B cell (primary cell): ENCODE measurements around the gene MRPS18C. TPM values are rescaled to one million over a fixed set of nuclear protein-coding genes. Genes with fewer than 3 reads are reported as not detected.
A peak's percentile ranks its signal among the peaks of the same experiment; 100 is the strongest.
"Not testable (repeated sequence)": the region's sequence is repeated elsewhere in the genome, so short reads cannot be mapped to it uniquely, and the experiment has no call there.

Experiments used
- ATAC-seq: fragments of 200-7000 bp; cut with Tn5 transposase; one replicate; pipeline ENCODE4 v1.10.0; 2021; ENCODE audit warnings: low read depth, mild to moderate bottlenecking, moderate number of reproducible peaks, moderate library complexity
- CTCF ChIA-PET: fragments of 350-600 bp; sonication (Branson Sonifier 250); formaldehyde crosslinking; loops from one replicate; lab custom pipeline; 2021; ENCODE audit warnings: antibody characterized with exemption, inconsistent platforms; lab: Charles Lee
- POLR2A ChIA-PET: fragments of 350-600 bp; sonication (Branson Sonifier 250); formaldehyde crosslinking; loops from one replicate; lab custom pipeline; 2021; ENCODE audit warnings: antibody characterized with exemption; lab: Charles Lee
- DNase-seq: peaks from one replicate; pipeline ENCODE4 v3.0.0; 2013
- H2AFZ ChIP-seq: 2 replicates; pipeline ENCODE4 v1.6.1; 2012; ENCODE audit warnings: mild to moderate bottlenecking, low read depth, low read length; ENCODE audit not compliant: insufficient read depth, poor library complexity, severe bottlenecking
- H3K27ac ChIP-seq, 2 donors: 1 replicate in 1 of 2; 2 replicates in 1 of 2; pipeline ENCODE4 v1.5.1; 2012 to 2013; ENCODE audit warnings: low read length in 2 of 2, mild to moderate bottlenecking in 2 of 2, moderate library complexity in 1 of 2
- H3K27me3 ChIP-seq, 4 experiments: fragments of 200-600 bp in 1 of 4; sonication (generic) in 1 of 4; replicated peaks in 1 of 4; 1 replicate in 2 of 4; 2 replicates in 2 of 4; pipeline versions ENCODE4 v1.6.1 to v1.7.0; 2013 to 2016; ENCODE audit warnings: low read length in 3 of 4, mild to moderate bottlenecking in 2 of 4, mixed read lengths in 1 of 4, moderate library complexity in 1 of 4; ENCODE audit not compliant: insufficient read depth in 4 of 4, control insufficient read depth in 3 of 4; ENCODE audit errors: control extremely low read depth in 1 of 4
- H3K36me3 ChIP-seq, 2 experiments: replicated peaks in 1 of 2; 1 replicate in 1 of 2; 2 replicates in 1 of 2; pipeline versions ENCODE4 v1.6.1 to v1.7.1; 2013; ENCODE audit warnings: low read length in 1 of 2; ENCODE audit not compliant: insufficient read depth in 2 of 2, control insufficient read depth in 1 of 2; ENCODE audit errors: control extremely low read depth in 1 of 2, extremely low read depth in 1 of 2
- H3K4me1 ChIP-seq, 2 donors: fragments of 200-600 bp in 1 of 2; sonication (generic) in 1 of 2; 1 replicate in 1 of 2; 2 replicates in 1 of 2; pipeline versions ENCODE4 v1.5.1 to v1.6.1; 2013 to 2017; ENCODE audit warnings: low read length in 2 of 2; ENCODE audit not compliant: control insufficient read depth in 2 of 2, insufficient read depth in 2 of 2
- H3K4me2 ChIP-seq: replicated peaks from 2 replicates; pipeline ENCODE3; 2012; ENCODE audit warnings: mild to moderate bottlenecking, low read depth, low read length; ENCODE audit not compliant: poor library complexity, severe bottlenecking
- H3K4me3 ChIP-seq, 5 experiments: fragments of 200-600 bp in 1 of 5; sonication (generic) in 1 of 5; 1 replicate in 3 of 5; 2 replicates in 2 of 5; pipeline versions ENCODE4 v1.5.1 to v1.7.0; 2011 to 2016; ENCODE audit warnings: low read length in 4 of 5, mild to moderate bottlenecking in 4 of 5, low read depth in 2 of 5, control low read depth in 1 of 5, moderate library complexity in 1 of 5; ENCODE audit not compliant: insufficient read depth in 1 of 5; ENCODE audit errors: control extremely low read depth in 1 of 5, extremely low read depth in 1 of 5
- H3K79me2 ChIP-seq: fragments of 200-600 bp; sonication (generic); one replicate; pipeline ENCODE4 v1.6.0; 2016; ENCODE audit warnings: low read length; ENCODE audit not compliant: control insufficient read depth, insufficient read depth
- H3K9ac ChIP-seq: fragments of 200-600 bp; sonication (generic); 2 replicates; pipeline ENCODE4 v1.6.1; 2017; ENCODE audit warnings: mild to moderate bottlenecking, low read length, moderate library complexity
- H3K9me3 ChIP-seq, 3 donors: one replicate each; pipeline versions ENCODE4 v1.6.1 to v1.7.1; 2013; ENCODE audit warnings: low read length in 2 of 3; ENCODE audit not compliant: control insufficient read depth in 2 of 3, insufficient read depth in 1 of 3; ENCODE audit errors: control extremely low read depth in 1 of 3
- H4K20me1 ChIP-seq: 2 replicates; pipeline ENCODE4 v1.6.0; 2012; ENCODE audit warnings: mild to moderate bottlenecking, low read length; ENCODE audit not compliant: insufficient read depth, control insufficient read depth, poor library complexity, severe bottlenecking
- H3K27ac Mint-ChIP-seq: one replicate; pipeline ENCODE4 v1.8.0; 2021; ENCODE audit warnings: mixed read lengths
- H3K27me3 Mint-ChIP-seq: one replicate; pipeline ENCODE4 v1.8.0; 2021; ENCODE audit warnings: mixed read lengths
- H3K4me1 Mint-ChIP-seq: one replicate; pipeline ENCODE4 v1.8.0; 2021; ENCODE audit warnings: mixed read lengths
- H3K4me3 Mint-ChIP-seq: one replicate; pipeline ENCODE4 v1.8.0; 2021; ENCODE audit warnings: mixed read lengths
- H3K9me3 Mint-ChIP-seq: one replicate; pipeline ENCODE4 v1.8.0; 2022; ENCODE audit warnings: mixed read lengths; ENCODE audit not compliant: insufficient read depth
- EZH2 ChIP-seq: IDR thresholded peaks from 2 replicates; pipeline ENCODE4 v1.6.1; 2012; ENCODE audit warnings: borderline replicate concordance, low read depth, mild to moderate bottlenecking, moderate library complexity, low read length; ENCODE audit not compliant: insufficient read depth, poor library complexity, severe bottlenecking
- WGBS: methylation state at CpG from one replicate; pipeline ENCODE4 v1.1.5; 2013; ENCODE audit warnings: missing lambda C conversion rate; ENCODE audit not compliant: insufficient coverage; 5-methylcytosine and 5-hydroxymethylcytosine counted together
- intact Hi-C: fragments of 100-400 bp; cut with micrococcal nuclease; formaldehyde crosslinking; loops from one replicate; pipeline ENCODE4 v1.10.0; 2022
- polyA plus RNA-seq: library from polyadenylated mRNA; depleted of rRNA; stranded (reverse); fragments of >200 nt; gene quantifications from 2 replicates; pipeline ENCODE4 v1.2.3, GENCODE V29; 2012
- total RNA-seq, 2 donors: library from RNA; stranded (reverse); fragments of 120-200 nt in 1 of 2; gene quantifications; 1 replicate in 1 of 2; 2 replicates in 1 of 2; pipeline versions ENCODE4 v1.2.3 to v1.2.4, GENCODE V29; 2013 to 2022
- TF ChIP-seq, protein P1 (sequence below): fragments of 200-600 bp; IDR thresholded peaks from one replicate; pipeline ENCODE4 v1.8.0; 2022; ENCODE audit warnings: antibody characterized with exemption, mild to moderate bottlenecking

MRPS18C gene
- total and polyA plus RNA-seq, 2 donors (not counting 1 experiment from before 2014, with no cell fraction given): 14.0 to 44.0 TPM

DNA sequence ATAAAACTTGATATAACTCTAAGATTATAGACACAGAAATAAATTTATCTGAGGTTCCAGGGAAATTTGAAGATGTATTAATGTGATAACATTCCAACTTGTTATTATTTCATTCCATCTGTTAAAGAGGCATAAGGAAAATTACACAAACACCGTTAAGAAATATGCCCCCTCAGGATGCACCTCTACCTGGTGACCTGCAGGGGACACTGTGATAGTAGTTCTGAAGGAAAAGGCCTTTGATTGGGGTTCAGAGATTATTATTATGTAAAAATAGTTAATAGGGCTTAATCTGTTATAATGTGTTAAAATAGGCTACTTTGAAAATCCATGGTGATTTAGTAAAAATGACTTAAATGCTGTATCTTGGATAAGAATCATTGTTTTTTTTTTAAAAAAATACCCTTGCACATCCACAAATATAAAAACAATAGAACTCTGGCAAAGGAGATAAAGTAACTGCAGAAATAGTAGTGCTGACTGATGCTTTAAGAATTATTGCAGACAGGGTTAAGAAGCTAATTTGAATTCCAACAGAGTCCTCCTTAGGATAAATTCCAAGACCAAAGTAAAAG, 35.1 kb downstream of the MRPS18C start:
- H3K9ac ChIP-seq: no peak overlapping the region
- no peak overlapping the region for H2AFZ ChIP-seq
- H3K4me1 Mint-ChIP-seq: peaks cover 2% of the 10 kb centered on the region
- ChIA-PET CTCF (interaction anchor here (0.6 to 3.5 kb wide), 12 partner anchors 8 to 688 kb away, joined by 3 to 18 read pairs (median 4); no protein-coding TSS in a partner anchor), POLR2A (interaction anchor here (0.5 kb wide), 1 partner anchor 21 kb away, joined by 3 read pairs; no protein-coding TSS in a partner anchor)
- TF ChIP-seq EZH2: no peak
- TF ChIP-seq, protein P1, sequence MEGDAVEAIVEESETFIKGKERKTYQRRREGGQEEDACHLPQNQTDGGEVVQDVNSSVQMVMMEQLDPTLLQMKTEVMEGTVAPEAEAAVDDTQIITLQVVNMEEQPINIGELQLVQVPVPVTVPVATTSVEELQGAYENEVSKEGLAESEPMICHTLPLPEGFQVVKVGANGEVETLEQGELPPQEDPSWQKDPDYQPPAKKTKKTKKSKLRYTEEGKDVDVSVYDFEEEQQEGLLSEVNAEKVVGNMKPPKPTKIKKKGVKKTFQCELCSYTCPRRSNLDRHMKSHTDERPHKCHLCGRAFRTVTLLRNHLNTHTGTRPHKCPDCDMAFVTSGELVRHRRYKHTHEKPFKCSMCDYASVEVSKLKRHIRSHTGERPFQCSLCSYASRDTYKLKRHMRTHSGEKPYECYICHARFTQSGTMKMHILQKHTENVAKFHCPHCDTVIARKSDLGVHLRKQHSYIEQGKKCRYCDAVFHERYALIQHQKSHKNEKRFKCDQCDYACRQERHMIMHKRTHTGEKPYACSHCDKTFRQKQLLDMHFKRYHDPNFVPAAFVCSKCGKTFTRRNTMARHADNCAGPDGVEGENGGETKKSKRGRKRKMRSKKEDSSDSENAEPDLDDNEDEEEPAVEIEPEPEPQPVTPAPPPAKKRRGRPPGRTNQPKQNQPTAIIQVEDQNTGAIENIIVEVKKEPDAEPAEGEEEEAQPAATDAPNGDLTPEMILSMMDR: peak; percentile 97
- no peaks in the 10 kb centered on the region for H3K27me3 Mint-ChIP-seq
- peak; percentile 46 for DNase-seq
- WGBS: no CpG with 5 or more reads among the region's 1 CpG
- H4K20me1 ChIP-seq: no peaks in the 10 kb centered on the region
- no peak overlapping the region for H3K27ac ChIP-seq
- H3K4me3 ChIP-seq: no peak overlapping the region
- no peaks in the 10 kb centered on the region for H3K4me1 ChIP-seq
- H3K36me3 ChIP-seq: no peaks in the 10 kb centered on the region
- H3K27me3 ChIP-seq: no peaks in the 10 kb centered on the region
- H3K4me2 ChIP-seq: no peak overlapping the region
- no peaks in the 10 kb centered on the region for H3K9me3 Mint-ChIP-seq
- peak; percentile 53 for ATAC-seq
- intact Hi-C loops: loop anchor here (1.0 kb wide), 1 partner anchor 149 kb away; no protein-coding TSS in a partner anchor
- no peak overlapping the region for H3K27ac Mint-ChIP-seq
- no peaks in the 10 kb centered on the region for H3K79me2 ChIP-seq
- H3K9me3 ChIP-seq: no peaks in the 10 kb centered on the region
- H3K4me3 Mint-ChIP-seq: no peak overlapping the region

DNA sequence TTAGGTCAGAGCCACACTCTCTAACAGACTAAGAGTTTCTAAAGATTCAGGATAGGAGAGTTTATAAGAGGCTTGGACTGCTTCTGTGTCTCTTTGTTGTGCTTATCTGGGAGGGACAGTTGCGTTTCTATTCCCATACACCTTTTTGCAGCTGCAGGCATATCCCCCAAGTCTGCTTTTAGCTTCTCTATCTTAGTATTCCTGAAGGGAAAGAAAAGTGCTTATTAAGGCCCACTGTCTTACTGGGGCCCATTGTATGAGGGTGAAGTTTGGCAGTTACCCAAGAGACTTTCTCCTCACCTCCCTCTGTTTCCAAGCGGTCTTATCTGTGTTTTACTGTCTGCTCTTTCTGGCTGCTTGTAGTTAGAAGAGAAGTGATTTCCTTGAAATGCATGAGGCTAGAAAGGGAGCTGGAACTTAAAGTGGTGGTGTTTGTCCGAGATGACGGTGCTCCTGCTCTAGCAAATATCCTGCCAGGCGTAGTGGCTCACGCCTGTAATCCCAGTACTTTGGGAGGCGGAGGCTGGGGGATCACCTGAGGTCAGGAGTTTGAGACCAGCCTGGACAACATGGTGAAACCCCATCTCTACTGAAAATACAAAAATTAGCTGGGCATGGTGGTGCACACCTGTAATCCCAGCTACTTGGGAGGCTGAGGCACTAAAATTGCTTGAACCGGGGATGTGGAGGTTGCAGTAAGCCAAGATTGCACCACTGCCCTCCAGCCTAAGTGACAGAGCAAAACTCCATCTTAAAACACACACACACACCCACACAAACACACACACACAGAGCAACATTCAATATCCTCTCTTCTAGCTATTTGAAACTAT, 40.4 kb downstream of the MRPS18C start:
- DNase-seq, H3K27me3 ChIP-seq, H3K79me2 ChIP-seq, H4K20me1 ChIP-seq, H3K4me2 ChIP-seq, H3K4me1 ChIP-seq, H3K27ac Mint-ChIP-seq, H3K9me3 Mint-ChIP-seq, H3K4me3 Mint-ChIP-seq, H3K9me3 ChIP-seq, H3K27ac ChIP-seq, H3K36me3 ChIP-seq, ATAC-seq, H3K4me3 ChIP-seq, H3K27me3 Mint-ChIP-seq, H2AFZ ChIP-seq, H3K9ac ChIP-seq, POLR2A ChIA-PET, H3K4me1 Mint-ChIP-seq: not testable (repeated sequence)
- intact Hi-C loops: loop anchor here (5.0 kb wide), 1 partner anchor 41 kb away; the partner anchor contains the start of gene GPAT3
- 95% methylated on average over 6 of the region's 8 CpGs for WGBS
- CTCF ChIA-PET: interaction anchor here (0.9 to 2.1 kb wide), 3 partner anchors 10 to 149 kb away, joined by 3 to 7 read pairs (median 5); no protein-coding TSS in a partner anchor
